Brain microvascular endothelial cell (primary cell): ENCODE data around the gene PSMB11.

Source experiments
- DNase-seq: peaks from one replicate; pipeline ENCODE4 v3.0.0-alpha.2; 2020
- H3K27ac ChIP-seq: fragments of 250-450 bp; sonication (Bioruptor Pico); 2 replicates; pipeline ENCODE4 v1.5.1; 2020; ENCODE audit warnings: mild to moderate bottlenecking, moderate library complexity
- H3K27me3 ChIP-seq: fragments of 250-450 bp; sonication (Bioruptor Pico); replicated peaks from 2 replicates; pipeline ENCODE4 v1.5.1; 2020; ENCODE audit warnings: mild to moderate bottlenecking
- H3K36me3 ChIP-seq: fragments of 250-450 bp; sonication (Bioruptor Pico); replicated peaks from 2 replicates; pipeline ENCODE4 v1.5.1; 2020; ENCODE audit warnings: mild to moderate bottlenecking
- H3K4me3 ChIP-seq: 2 replicates; pipeline ENCODE4 v1.5.1; 2011; ENCODE audit warnings: low read depth, mild to moderate bottlenecking, control low read depth, low read length, moderate library complexity
- in situ Hi-C: cut with HindIII; loops from 2 replicates; pipeline ENCODE4 v1.10.0; 2017; ENCODE audit warnings: low sequenced_read_pairs, low pct_ligation_motif_present
- TF ChIP-seq, protein P1 (sequence below): IDR thresholded peaks from 2 replicates; pipeline ENCODE4 v1.5.1; 2011; ENCODE audit warnings: low read depth, mild to moderate bottlenecking, moderate library complexity, low read length, control low read depth, inconsistent platforms; ENCODE audit errors: missing control alignments

Gene PSMB11

DNA sequence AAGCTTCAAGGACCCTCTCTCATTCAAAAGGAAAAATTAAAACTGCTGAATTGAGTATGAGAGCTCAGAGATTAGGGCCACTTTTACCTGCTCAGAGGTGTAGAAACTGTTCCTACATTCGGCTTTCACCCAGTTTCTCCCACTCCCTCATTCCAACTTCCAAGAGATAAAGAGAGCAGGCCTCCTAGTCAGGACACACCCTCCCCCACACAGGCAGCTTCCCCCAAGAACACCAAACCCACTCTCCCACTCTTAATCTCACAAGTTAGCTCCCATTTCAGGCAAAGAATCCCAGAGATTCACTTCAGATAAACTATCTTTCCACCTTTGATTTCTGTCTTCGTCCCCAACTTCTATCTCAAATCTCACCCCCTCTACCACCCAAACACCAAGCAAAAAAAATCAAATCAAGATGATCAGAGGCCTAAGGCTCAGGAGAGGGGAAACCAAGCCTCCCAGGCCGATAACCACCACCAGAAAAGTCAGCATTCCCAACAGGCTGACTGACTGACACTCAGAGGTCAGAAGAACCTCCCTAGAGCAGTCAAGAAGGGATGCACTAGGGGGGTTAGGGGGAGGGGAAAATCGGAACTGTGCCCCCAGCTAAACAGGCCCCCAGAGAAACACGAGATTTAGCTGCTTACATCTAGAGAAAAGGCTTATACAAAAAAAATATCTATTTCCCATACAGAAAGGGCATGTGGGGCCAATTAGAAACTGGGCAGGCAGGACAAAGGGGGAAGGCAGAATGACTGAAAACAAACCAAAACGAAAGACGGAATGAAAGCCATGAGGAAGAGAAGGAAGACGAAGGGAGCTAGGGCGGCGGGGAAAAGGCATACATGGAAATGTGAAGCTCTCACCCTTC lies 28.5 kb downstream of the PSMB11 start:
- in situ Hi-C loops = no loop called here
- Histone ChIP-seq H3K36me3 (peaks cover 56% of the 10 kb centered on the region), H3K4me3 (peak overlapping the region; percentile 90), H3K27ac (peak overlapping the region; percentile 58), H3K27me3 (no peaks in the 10 kb centered on the region)
- no peak for DNase-seq
- TF ChIP-seq, protein P1, sequence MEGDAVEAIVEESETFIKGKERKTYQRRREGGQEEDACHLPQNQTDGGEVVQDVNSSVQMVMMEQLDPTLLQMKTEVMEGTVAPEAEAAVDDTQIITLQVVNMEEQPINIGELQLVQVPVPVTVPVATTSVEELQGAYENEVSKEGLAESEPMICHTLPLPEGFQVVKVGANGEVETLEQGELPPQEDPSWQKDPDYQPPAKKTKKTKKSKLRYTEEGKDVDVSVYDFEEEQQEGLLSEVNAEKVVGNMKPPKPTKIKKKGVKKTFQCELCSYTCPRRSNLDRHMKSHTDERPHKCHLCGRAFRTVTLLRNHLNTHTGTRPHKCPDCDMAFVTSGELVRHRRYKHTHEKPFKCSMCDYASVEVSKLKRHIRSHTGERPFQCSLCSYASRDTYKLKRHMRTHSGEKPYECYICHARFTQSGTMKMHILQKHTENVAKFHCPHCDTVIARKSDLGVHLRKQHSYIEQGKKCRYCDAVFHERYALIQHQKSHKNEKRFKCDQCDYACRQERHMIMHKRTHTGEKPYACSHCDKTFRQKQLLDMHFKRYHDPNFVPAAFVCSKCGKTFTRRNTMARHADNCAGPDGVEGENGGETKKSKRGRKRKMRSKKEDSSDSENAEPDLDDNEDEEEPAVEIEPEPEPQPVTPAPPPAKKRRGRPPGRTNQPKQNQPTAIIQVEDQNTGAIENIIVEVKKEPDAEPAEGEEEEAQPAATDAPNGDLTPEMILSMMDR = no peak

DNA sequence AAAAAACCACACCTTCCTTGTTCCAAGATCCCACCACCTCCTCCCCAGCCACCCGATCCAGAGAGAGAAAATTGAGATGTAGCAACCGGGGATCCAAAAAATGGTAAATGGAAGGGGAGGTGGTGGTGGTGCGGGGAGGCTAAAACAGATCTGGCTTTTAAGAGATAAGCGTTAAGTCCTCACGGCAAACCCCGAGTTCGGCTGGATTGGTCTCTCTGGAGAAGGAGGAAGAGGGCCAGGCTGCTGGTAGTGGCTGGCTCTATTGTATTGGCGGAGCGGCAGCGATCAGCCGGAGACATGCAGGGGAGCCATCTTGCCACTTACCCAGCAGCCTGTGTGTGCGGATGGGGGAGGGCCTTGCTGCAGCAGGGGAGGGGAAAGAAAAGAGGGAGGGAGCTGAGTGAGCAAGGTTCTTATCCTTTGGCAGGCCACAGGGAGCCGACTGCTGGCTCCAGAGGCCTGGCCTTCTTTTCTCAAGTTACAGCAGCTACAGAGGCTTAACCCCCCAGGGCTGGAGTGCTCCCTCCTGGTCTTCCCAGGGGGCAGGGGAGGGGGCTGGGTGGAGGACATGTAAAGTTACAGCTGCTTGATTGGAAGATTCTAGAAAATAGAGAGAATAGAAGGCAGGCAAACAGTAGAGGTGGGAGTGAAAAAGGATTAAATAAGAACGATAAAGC lies 29.4 kb downstream of the PSMB11 start:
- H3K4me3 ChIP-seq = peak overlapping the region; percentile 90
- TF ChIP-seq, protein P1 = no peak
- in situ Hi-C loops = no loop called here
- DNase-seq = peak; percentile 88
- H3K27ac ChIP-seq = peak overlapping the region; percentile 58
- H3K27me3 ChIP-seq = no peaks in the 10 kb centered on the region
- peaks cover 55% of the 10 kb centered on the region for H3K36me3 ChIP-seq

DNA sequence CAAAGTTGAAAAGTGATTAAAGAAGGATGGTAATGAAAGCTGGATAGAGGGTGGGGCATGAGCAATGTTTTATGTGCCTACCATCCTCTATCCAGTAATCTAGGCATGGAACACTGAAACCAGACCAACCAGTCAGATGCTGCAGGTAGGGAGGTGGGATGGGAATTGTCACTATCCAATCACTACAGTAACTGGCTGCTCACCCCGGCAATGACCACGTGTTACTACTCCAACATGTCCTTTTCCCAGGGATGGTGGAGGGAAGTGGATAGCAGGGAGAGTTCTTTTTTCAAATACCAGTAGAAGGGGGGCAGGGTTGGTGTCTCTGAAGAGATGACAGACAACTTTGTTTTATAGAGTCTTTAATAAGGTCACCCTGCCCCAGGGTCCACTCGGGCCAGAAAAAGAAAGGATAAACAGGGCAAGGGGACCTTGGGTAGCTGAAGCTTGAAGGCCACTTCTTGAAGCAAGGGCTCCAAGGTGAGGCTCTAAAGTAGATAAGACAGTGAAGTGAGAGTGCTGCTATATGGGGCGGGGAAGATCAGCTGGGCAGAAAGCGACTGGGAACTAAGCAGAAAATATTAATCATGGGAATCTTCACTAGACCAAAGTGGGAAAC lies 30.0 kb downstream of the PSMB11 start:
- no peak overlapping the region for H3K4me3 ChIP-seq
- TF ChIP-seq, protein P1 = no peak
- peak overlapping the region; percentile 58 for H3K27ac ChIP-seq
- in situ Hi-C loops = no loop called here
- H3K36me3 ChIP-seq = peaks cover 54% of the 10 kb centered on the region
- no peak for DNase-seq
- no peaks in the 10 kb centered on the region for H3K27me3 ChIP-seq

DNA sequence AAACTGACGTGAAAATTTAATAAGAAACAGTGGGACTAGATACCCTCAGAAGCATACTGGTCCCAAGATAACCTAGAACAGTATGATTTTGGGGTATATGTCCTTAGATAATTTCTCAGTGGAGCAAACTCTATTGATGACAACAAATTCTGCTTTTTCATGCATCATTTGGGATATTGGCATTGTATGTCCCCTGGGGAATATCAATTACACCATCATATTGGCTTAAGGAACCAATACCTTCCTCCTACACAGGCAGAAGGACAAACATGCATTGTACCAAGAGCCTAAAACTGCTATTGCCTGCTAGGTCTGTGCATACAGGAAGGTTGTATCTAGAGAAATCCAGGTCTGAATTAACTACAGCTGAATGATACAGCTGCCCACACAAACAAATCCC lies 32.9 kb downstream of the PSMB11 start:
- no peaks in the 10 kb centered on the region for H3K27me3 ChIP-seq
- no peak overlapping the region for H3K4me3 ChIP-seq
- in situ Hi-C loops = no loop called here
- TF ChIP-seq, protein P1 = no peak
- no peak overlapping the region for H3K27ac ChIP-seq
- no peak for DNase-seq
- peaks cover 55% of the 10 kb centered on the region for H3K36me3 ChIP-seq

DNA sequence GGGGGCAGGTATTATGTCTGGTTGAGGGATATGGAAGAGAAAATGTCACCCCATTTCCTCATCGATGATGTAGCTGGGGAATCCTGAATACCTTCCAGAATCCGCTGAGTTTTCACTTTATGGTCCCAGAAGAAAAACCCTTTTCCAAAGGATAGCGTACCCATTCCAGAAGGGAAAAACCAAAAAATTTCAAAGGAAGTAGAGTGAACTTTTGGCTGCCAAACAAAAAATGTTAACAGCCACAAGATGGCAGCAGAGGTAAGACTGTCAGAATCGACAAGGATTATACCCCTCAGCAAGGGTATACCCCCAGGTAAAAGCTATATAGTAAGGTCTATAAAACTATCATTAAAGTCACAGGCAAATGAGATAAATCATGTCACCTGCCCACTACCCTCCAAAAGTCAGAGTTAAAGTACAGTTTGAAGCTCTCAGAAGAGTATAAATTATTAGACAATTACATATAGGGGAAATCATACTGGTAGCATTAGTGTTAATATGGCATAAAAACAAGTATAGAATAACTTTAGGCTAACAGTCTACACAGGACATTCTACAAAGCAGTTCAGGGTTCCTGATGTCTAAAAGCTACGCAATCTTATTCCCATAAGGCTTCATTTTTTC lies 34.9 kb downstream of the PSMB11 start:
- Histone ChIP-seq H3K27ac (no peak overlapping the region), H3K4me3 (no peak overlapping the region), H3K27me3 (no peaks in the 10 kb centered on the region), H3K36me3 (peaks cover 70% of the 10 kb centered on the region)
- in situ Hi-C loops = no loop called here
- TF ChIP-seq, protein P1 = peak; percentile 64
- no peak for DNase-seq
